Measurements from ENCODE around the gene TUBA1C.

GRCh38 chr12:49263400-49263763 lies 1.5 kb upstream of the TUBA1C start:
- TF ChIP-seq CTCF (IDR thresholded peaks at IDR 0.05; ENCODE audit: insufficient read depth, low read length, poor library complexity, severe bottlenecking), result no peak
- TF ChIP-seq EZH2phosphoT487 (conservative IDR thresholded peaks at IDR 0.05; ENCODE audit: low read length), result no peak
